ENCODE measurements around the gene SPATA13.

- TF ChIP-seq GATA2 (IDR thresholded peaks at IDR 0.05; ENCODE audit: low read depth, low read length) (no peak), GATA3 (IDR thresholded peaks at IDR 0.05; ENCODE audit: low read depth, low read length) (no peak)
Measured at GRCh38 chr13:24292481-24292880, 132.0 kb downstream of the SPATA13 start.

Measured in SH-SY5Y (cell line).